Transverse colon (tissue), 4 donors: ENCODE results near the gene MRPL47. TPM values are rescaled to one million over a fixed set of nuclear protein-coding genes. Genes with fewer than 3 reads are reported as not detected.

Experiments
- DNase-seq: peaks from one replicate; pipeline ENCODE4 v3.0.0-alpha.2; 2019
- H3K27ac ChIP-seq, 4 donors: fragments of 200-600 bp; sonication (generic); 2 replicates each; pipeline ENCODE4 v1.5.1; 2016 to 2018; ENCODE audit warnings: inconsistent platforms in 4 of 4
- H3K27me3 ChIP-seq: fragments of 200-600 bp; sonication (generic); 2 replicates; pipeline ENCODE4 v1.5.1; 2017; ENCODE audit warnings: inconsistent platforms
- H3K36me3 ChIP-seq, 4 donors: fragments of 200-600 bp; sonication (generic); 2 replicates each; pipeline ENCODE4 v1.5.1; 2017 to 2019; ENCODE audit warnings: inconsistent platforms in 4 of 4
- H3K4me1 ChIP-seq, 4 donors: fragments of 200-600 bp; sonication (generic); 2 replicates each; pipeline ENCODE4 v1.5.1; 2017 to 2020; ENCODE audit warnings: inconsistent platforms in 4 of 4
- H3K4me3 ChIP-seq, 4 donors: fragments of 200-600 bp; sonication (generic); 1 replicate in 1 of 4; 2 replicates in 3 of 4; pipeline versions ENCODE4 v1.5.1 to v1.6.1; 2017 to 2019; ENCODE audit warnings: inconsistent platforms in 4 of 4
- H3K9me3 ChIP-seq, 2 donors: fragments of 200-600 bp; sonication (generic); 2 replicates each; pipeline ENCODE4 v1.5.1; 2017 to 2019; ENCODE audit warnings: inconsistent platforms in 2 of 2
- EP300 ChIP-seq: sonication (generic); formaldehyde crosslinking; IDR thresholded peaks from one replicate; pipeline ENCODE4 v1.6.1; 2017; ENCODE audit warnings: antibody characterized with exemption, low read depth
- POLR2A ChIP-seq: fragments of 450-650 bp; IDR thresholded peaks from one replicate; pipeline ENCODE4 v1.6.1; 2016; ENCODE audit warnings: antibody characterized with exemption, mild to moderate bottlenecking, moderate library complexity
- POLR2AphosphoS5 ChIP-seq, 3 donors: sonication (generic); formaldehyde crosslinking; IDR thresholded peaks; one replicate each; pipeline ENCODE4 v1.6.1; 2016; ENCODE audit warnings: antibody characterized with exemption in 3 of 3
- WGBS, 2 donors: methylation state at CpG; one replicate each; pipeline ENCODE4 v1.1.5; 2018; ENCODE audit warnings: low coverage in 1 of 2; 5-methylcytosine and 5-hydroxymethylcytosine counted together
- in situ Hi-C, 4 donors: fragments of 200-750 bp; cut with MboI; loops; one replicate each; pipeline versions ENCODE4 v1.15.0 to v1.15.1; 2017; ENCODE audit warnings: low sequenced_read_pairs in 3 of 4, low pct_ligation_motif_present in 1 of 4, low pct_unique_long_range_greater_than_20kb in 1 of 4
- intact Hi-C: fragments of 100-400 bp; cut with DNase I; formaldehyde crosslinking; loops from one replicate; pipeline ENCODE4 v1.15.1; 2023; ENCODE audit warnings: low total_unique reads
- total RNA-seq, 4 donors: library from RNA; depleted of rRNA; stranded (reverse); fragments of >200 nt; gene quantifications; one replicate each; pipeline ENCODE4 v1.1.0, GENCODE V29; 2016
- TF ChIP-seq, protein P1 (sequence below), 5 experiments: fragments of 200-600 bp in 3 of 5; fragments of 450-650 bp in 2 of 5; sonication (generic) in 3 of 5; IDR thresholded peaks; 1 replicate in 2 of 5; 2 replicates in 3 of 5; pipeline ENCODE4 v1.5.1; 2016 to 2017; ENCODE audit warnings: antibody characterized with exemption in 5 of 5, inconsistent platforms in 3 of 5, mild to moderate bottlenecking in 2 of 5, moderate library complexity in 1 of 5

The MRPL47 gene
- total RNA-seq, 4 donors from 2014 or later = 10.1 to 26.8 (median 20.7) TPM

DNA sequence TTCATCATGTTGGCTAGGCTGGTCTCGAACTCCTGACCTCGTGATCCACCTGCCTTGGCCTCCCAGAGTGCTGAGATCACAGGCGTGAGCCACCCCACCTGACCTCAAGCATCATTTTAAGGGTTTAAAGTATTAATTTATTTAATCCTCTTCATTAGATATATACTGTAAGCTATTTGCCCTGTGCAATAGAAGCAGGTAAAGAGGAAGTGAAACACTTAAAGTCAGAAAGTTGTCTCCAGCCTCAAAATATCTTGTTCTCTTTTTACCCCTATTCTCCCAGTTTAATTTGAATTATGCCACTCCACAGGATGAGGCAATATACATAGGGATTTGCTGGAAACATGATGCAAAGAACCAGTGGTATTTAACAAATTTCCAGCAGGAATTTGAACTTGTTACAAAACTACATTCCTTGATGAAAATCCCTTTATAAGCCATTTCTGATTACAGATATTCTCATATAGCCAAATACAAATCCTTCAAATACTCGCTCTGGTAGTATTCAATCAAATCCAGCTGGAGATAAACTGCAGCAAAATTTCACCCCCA, 2.2 kb upstream of the MRPL47 start:
- Histone ChIP-seq H3K36me3 (peaks cover 0 to 5% (median 2%) of the 10 kb centered on the region in 4 donors), H3K4me1 (peaks cover 13 to 27% (median 17%) of the 10 kb centered on the region in 4 donors), H3K27ac (no peak overlapping the region), H3K4me3 (no peak overlapping the region), H3K9me3 (no peaks in the 10 kb centered on the region), H3K27me3 (no peaks in the 10 kb centered on the region)
- in situ Hi-C loops (no loop called here), intact Hi-C loops (no loop called here)
- 78 to 82% methylated on average over 1 to 4 of the region's 4 CpGs for WGBS, 2 donors
- DNase-seq = no peak
- TF ChIP-seq EP300 (no peak), POLR2AphosphoS5 (IDR thresholded peaks at IDR 0.05) (no peak)
- TF ChIP-seq, protein P1, sequence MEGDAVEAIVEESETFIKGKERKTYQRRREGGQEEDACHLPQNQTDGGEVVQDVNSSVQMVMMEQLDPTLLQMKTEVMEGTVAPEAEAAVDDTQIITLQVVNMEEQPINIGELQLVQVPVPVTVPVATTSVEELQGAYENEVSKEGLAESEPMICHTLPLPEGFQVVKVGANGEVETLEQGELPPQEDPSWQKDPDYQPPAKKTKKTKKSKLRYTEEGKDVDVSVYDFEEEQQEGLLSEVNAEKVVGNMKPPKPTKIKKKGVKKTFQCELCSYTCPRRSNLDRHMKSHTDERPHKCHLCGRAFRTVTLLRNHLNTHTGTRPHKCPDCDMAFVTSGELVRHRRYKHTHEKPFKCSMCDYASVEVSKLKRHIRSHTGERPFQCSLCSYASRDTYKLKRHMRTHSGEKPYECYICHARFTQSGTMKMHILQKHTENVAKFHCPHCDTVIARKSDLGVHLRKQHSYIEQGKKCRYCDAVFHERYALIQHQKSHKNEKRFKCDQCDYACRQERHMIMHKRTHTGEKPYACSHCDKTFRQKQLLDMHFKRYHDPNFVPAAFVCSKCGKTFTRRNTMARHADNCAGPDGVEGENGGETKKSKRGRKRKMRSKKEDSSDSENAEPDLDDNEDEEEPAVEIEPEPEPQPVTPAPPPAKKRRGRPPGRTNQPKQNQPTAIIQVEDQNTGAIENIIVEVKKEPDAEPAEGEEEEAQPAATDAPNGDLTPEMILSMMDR (IDR thresholded peaks at IDR 0.05) = no peak

DNA sequence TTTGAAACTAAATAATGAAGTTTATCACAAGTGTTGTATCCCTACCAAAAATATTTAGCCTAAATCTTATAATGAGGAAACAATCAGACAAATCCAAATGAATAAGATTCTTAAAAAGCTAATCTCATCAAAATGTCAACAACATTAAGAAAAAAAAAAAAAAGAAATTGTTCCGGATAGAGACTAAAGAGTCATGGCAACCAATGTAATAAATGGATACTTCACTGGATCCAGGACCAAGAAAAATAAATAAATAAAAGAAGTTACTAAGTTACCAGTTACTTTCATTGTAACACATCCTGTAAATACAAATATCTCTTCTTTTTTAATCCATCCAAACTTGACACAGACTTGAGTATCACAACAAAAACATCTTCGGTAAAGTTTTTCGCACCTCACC, 607 bp downstream of the MRPL47 start:
- intact Hi-C loops = loop anchor here (5.0 kb wide), 1 partner anchor 42 kb away; the partner anchor contains the start of gene ACTL6A
- Histone ChIP-seq H3K4me1 (peaks cover 13 to 27% (median 17%) of the 10 kb centered on the region in 4 donors), H3K9me3 (no peaks in the 10 kb centered on the region), H3K4me3 (peak overlapping the region; percentile 62 to 90 (median 82)), H3K27ac (peak overlapping the region; percentile 85 to 96 (median 92)), H3K36me3 (peaks cover 0 to 26% (median 12%) of the 10 kb centered on the region in 4 donors), H3K27me3 (no peaks in the 10 kb centered on the region)
- no peak for TF ChIP-seq POLR2AphosphoS5 (IDR thresholded peaks at IDR 0.05)
- TF ChIP-seq, protein P1 (IDR thresholded peaks at IDR 0.05) = no peak
- TF ChIP-seq POLR2A = no peak
- no peak for TF ChIP-seq EP300
- DNase-seq = no peak
- in situ Hi-C loops = no loop called here
- WGBS, 2 donors = 0 to 3% methylated on average over 3 of the region's 3 CpGs

DNA sequence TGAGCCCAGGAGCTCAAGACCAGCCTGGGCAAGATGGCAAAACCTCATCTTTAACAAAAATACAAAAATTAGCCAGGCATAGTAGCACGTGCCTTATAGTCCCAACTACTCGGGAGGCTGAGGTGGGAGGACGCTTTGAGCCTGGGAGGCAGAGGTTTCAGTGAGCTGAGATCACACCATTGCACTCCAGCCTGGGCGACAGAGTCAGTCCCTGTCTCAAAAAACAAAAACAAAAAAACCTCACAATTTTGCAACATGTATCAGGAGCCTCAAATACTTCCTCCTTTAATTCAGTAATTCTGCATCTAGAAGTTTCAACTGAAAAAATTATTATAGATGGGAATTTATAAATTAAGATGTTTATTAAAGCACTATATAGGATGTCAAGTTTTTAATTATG, 1.1 kb downstream of the MRPL47 start:
- Histone ChIP-seq H3K4me1 (peaks cover 13 to 27% (median 17%) of the 10 kb centered on the region in 4 donors), H3K27ac (peak overlapping the region in 1 of 4 donors; percentile 91), H3K4me3 (peak overlapping the region in 1 of 4 donors; percentile 74), H3K36me3 (peaks cover 0 to 31% (median 15%) of the 10 kb centered on the region in 4 donors), H3K9me3 (no peaks in the 10 kb centered on the region), H3K27me3 (no peaks in the 10 kb centered on the region)
- intact Hi-C loops (loop anchor here (5.0 kb wide), 1 partner anchor 41 kb away; the partner anchor contains the start of gene ACTL6A), in situ Hi-C loops (no loop called here)
- TF ChIP-seq POLR2A = no peak
- no peak for DNase-seq
- WGBS, 2 donors = 65 to 83% methylated on average over 2 to 4 of the region's 4 CpGs

DNA sequence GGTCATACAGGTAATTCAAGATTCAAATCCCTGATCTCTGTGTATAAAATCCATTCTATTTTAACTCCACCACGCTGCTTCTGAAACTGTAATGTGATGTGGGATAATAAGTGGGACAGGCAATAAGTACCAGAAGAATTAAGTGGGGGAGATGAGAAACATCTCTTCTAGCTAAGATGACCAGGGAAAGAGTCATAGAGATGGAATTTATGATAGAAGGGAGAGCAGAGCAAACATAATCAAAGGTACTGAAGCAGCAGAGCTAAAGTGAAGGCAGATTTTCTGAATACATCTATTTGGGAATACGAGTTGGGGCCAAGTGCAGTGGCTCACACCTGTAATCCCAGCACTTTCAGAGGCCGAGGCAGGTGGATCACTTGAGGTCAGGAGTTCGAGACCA, 4.9 kb downstream of the MRPL47 start:
- H3K27me3 ChIP-seq = no peaks in the 10 kb centered on the region
- no peak for TF ChIP-seq POLR2AphosphoS5 (IDR thresholded peaks at IDR 0.05)
- TF ChIP-seq, protein P1 (IDR thresholded peaks at IDR 0.05) = no peak
- DNase-seq = no peak
- 90 to 98% methylated on average over 2 to 4 of the region's 4 CpGs for WGBS, 2 donors
- intact Hi-C loops = no loop called here
- in situ Hi-C loops = loop anchor here in 1 of 4 donors (25.0 kb wide), 1 partner anchor 237 kb away; no protein-coding TSS in a partner anchor
- H3K4me3 ChIP-seq = no peak overlapping the region
- H3K9me3 ChIP-seq = no peaks in the 10 kb centered on the region
- peaks cover 6 to 12% (median 9%) of the 10 kb centered on the region in 4 donors for H3K4me1 ChIP-seq
- peaks cover 0 to 59% (median 29%) of the 10 kb centered on the region in 4 donors for H3K36me3 ChIP-seq
- H3K27ac ChIP-seq = no peak overlapping the region

DNA sequence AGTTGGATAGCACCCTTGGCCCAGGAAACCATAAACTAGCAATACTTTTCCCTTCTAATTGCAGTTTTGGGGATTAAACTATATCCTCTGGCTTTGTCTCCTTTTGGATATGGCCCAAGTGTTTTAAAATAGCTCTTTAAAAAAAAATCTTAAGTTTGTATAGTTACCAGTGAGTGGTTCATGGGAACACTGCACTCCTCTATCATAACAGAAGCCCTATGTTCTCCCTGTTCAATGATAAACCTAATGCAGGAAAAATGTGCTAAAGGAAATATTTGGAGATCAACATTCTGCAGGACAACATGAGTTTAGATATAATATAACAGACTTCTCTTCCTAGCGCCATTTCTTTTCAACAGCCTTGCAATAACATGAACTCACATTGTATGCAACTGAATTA, 13.1 kb downstream of the MRPL47 start:
- Histone ChIP-seq H3K9me3 (no peaks in the 10 kb centered on the region), H3K36me3 (peaks cover 0 to 81% (median 35%) of the 10 kb centered on the region in 4 donors), H3K27ac (no peak overlapping the region), H3K4me3 (no peak overlapping the region), H3K27me3 (no peaks in the 10 kb centered on the region), H3K4me1 (no peaks in the 10 kb centered on the region)
- WGBS, 2 donors = 62 to 80% methylated on average over 1 of the region's 1 CpG
- DNase-seq = no peak
- intact Hi-C loops = no loop called here
- no peak for TF ChIP-seq POLR2AphosphoS5 (IDR thresholded peaks at IDR 0.05)
- TF ChIP-seq, protein P1 (IDR thresholded peaks at IDR 0.05) = no peak
- no peak for TF ChIP-seq EP300
- no peak for TF ChIP-seq POLR2A
- in situ Hi-C loops = loop anchor here in 1 of 4 donors (25.0 kb wide), 1 partner anchor 229 kb away; no protein-coding TSS in a partner anchor
